Measurements from ENCODE around the gene LRRTM3.

LRRTM3 gene

GRCh38 chr10:67112765-67113164, 186.9 kb downstream of the LRRTM3 start:
- DNase-seq (ENCODE audit: low read depth in 1 of 2, low spot score in 1 of 2) = no peak

- DNase-seq (ENCODE audit: low read depth in 1 of 2, low spot score in 1 of 2) = no peak
Measured at GRCh38 chr10:67114945-67115344, 189.1 kb downstream of the LRRTM3 start.

DNA sequence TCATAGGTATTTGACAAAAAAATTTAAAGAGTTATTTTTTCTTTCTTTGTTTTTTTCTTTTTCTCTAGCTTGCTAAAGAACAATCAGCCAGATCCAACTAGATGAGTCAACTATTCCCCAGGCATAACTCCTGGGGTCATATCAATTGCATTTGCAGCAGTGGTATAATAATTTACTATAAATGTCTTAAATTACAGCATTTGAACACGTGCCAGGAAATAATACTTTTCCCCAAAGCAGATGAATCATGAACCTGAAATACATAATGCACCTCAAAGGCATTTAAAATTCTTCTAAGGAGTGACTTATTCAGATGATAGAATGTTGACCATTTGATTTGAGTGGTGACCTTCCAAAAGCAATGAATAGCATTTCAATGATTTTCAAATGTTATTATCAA, 190.1 kb downstream of the LRRTM3 start:
- DNase-seq (ENCODE audit: low read depth in 1 of 2, low spot score in 1 of 2) = no peak

GRCh38 chr10:67119651-67120050, 193.8 kb downstream of the LRRTM3 start:
- no peak for DNase-seq (ENCODE audit: low read depth in 1 of 2, low spot score in 1 of 2)

DNA sequence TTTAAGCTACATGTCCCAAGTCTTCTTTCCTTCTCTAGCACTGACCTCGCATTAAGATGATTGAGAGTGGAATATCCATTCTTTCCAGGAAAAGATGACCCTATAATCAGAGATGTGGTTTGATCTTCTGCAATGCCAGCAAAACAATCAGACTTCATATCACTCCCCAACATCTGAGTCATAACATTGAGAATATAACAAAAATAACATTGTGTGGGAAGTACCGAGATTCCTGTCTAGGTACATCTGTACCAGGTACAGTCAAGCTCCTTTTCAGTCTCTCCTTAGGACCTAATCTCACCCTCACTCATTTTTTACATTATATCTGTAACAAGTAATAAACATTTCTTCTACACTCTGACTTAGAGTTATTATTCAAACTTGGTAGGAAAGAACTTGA, 201.6 kb downstream of the LRRTM3 start:
- DNase-seq (ENCODE audit: low read depth in 1 of 2, low spot score in 1 of 2) = no peak

- DNase-seq (ENCODE audit: low read depth in 1 of 2, low spot score in 1 of 2) = no peak
Measured at GRCh38 chr10:67140641-67141040, 214.8 kb downstream of the LRRTM3 start.

DNA sequence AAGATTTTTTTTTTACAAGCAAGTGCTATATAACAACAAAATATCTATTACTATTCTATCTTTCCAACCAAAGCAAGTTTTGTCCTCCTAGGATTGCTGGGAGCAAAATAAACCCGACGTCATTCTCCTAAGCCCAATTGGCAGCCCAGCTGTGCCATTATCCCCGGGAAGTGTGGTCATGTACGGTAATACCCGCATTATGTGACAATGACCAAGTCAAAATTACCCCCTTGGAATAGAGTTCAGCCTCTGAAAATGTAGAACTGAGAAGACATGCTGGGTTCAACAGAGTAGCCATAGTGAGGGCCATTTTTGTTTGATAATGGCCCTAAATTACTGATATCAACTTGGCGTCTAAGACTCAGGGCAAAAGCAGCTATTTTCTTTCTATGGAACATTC, 215.5 kb downstream of the LRRTM3 start:
- DNase-seq (ENCODE audit: low read depth in 1 of 2, low spot score in 1 of 2) = no peak

DNA sequence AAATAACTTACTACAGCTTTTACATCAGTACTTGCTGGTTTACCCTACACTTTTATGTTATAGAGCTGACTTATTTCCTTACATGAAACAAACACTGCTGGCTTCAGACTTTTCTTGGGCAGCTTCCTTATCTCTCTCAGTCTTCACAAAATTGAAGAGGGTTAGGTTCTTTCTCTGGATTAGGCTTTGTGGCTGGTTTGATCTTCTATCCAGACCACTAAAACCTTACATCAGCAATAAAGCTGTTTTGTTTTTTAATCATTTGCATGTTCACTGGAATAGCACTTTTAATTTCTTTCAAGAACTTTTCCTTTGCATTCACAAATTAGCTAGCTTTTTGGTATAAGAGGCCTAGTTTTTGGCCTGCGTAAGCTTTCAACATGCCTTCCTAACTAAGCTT, 218.7 kb downstream of the LRRTM3 start:
- no peak for DNase-seq (ENCODE audit: low read depth in 1 of 2, low spot score in 1 of 2)

Measured in activated CD4-positive, alpha-beta T cell treated with anti-CD3 and anti-CD28 coated beads, Interleukin-2, amount 50 U/mL, for 24 hours (primary cell).